GM12801 (cell line): ENCODE results near the gene FBXO40.

Experiments used
- TF ChIP-seq, protein P1 (sequence below): IDR thresholded peaks from one replicate; pipeline ENCODE4 v1.5.1; 2011; ENCODE audit warnings: control low read depth; ENCODE audit not compliant: insufficient read length; ENCODE audit errors: extremely low read depth

FBXO40 gene

GRCh38 chr3:121592856-121593702, at the start of gene FBXO40:
Gene FBXO40, plus strand, starts transcription at chr3:121593379. Its CDS starts 27,197 bp downstream, at chr3:121620576.
- TF ChIP-seq, protein P1, sequence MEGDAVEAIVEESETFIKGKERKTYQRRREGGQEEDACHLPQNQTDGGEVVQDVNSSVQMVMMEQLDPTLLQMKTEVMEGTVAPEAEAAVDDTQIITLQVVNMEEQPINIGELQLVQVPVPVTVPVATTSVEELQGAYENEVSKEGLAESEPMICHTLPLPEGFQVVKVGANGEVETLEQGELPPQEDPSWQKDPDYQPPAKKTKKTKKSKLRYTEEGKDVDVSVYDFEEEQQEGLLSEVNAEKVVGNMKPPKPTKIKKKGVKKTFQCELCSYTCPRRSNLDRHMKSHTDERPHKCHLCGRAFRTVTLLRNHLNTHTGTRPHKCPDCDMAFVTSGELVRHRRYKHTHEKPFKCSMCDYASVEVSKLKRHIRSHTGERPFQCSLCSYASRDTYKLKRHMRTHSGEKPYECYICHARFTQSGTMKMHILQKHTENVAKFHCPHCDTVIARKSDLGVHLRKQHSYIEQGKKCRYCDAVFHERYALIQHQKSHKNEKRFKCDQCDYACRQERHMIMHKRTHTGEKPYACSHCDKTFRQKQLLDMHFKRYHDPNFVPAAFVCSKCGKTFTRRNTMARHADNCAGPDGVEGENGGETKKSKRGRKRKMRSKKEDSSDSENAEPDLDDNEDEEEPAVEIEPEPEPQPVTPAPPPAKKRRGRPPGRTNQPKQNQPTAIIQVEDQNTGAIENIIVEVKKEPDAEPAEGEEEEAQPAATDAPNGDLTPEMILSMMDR: no peak

GRCh38 chr3:121545049-121545573, 48.1 kb upstream of the FBXO40 start:
- TF ChIP-seq, protein P1: no peak

GRCh38 chr3:121545574-121546455, 47.4 kb upstream of the FBXO40 start, which contains the start of gene POLQ:
Gene POLQ, minus strand, starts transcription at chr3:121545988. Its CDS starts 111 bp downstream, at chr3:121545877.
- TF ChIP-seq, protein P1: no peak

GRCh38 chr3:121552379-121552778, 40.8 kb upstream of the FBXO40 start:
- TF ChIP-seq, protein P1: no peak

DNA sequence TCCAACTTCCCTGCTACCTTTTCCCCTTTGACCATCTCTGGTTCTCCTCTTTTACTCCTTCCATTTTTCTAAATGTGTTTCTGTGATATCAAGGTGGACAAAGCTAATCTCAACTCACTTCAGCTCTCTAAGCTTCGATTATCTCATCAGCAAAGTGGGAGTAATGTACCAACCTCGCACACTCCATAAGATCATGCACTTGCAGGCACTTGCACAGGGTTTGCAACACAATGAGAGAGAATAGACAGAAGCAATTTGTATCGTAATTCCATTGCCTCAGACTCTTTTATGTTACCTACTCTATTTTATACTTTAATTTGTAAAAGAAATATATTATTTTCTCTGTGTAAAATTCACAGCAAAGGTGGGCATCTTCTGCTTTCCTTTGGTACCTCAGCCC, 40.4 kb upstream of the FBXO40 start:
- TF ChIP-seq, protein P1: no peak

GRCh38 chr3:121557426-121557934, 35.7 kb upstream of the FBXO40 start:
- TF ChIP-seq, protein P1: no peak

- TF ChIP-seq, protein P1: no peak
Observed at GRCh38 chr3:121562148-121562547, 31.0 kb upstream of the FBXO40 start.
